ENCODE data around the gene SPO11. TPM values are rescaled to one million over a fixed set of nuclear protein-coding genes. Genes with fewer than 3 reads are reported as not detected.

The SPO11 gene
- total RNA-seq, 2 donors from 2014 or later = 2.6 TPM; not detected in 1

DNA sequence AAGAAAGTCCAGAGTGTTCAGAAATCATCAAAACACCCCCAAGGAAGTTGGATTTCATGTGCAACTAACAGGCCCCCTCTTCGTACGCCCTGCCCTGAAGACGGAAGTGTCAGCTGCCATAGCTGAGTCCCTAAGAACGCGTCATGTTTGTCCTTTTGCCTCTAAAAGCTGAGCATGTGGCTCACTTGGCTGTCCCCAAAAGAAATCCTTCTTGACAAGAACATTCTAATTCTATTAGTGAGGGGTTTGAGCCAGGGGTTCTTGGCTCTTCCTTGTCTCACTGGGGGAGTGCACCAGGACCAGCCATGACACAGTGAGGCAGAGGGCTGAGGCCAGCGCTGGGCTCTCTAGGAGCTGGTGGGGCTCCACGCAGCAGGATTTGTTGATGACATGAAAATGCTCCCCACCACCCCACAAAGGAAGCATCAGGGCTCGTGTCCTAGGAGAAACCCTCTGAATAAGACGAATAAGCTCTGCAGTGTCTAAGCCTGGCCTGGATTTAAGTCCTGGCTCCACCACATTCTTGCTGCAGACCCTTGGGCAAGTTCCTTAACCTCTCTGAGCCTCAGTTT, 20.0 kb upstream of the SPO11 start:
- no peak for DNase-seq (ENCODE audit: low spot score)
- Histone ChIP-seq H3K4me3 (no peak overlapping the region), H3K4me1 (replicated peaks) (no peaks in the 10 kb centered on the region), H3K9me3 (no peaks in the 10 kb centered on the region), H3K36me3 (no peaks in the 10 kb centered on the region), H3K27ac (no peak overlapping the region), H3K27me3 (replicated peaks; ENCODE audit: insufficient read depth) (no peaks in the 10 kb centered on the region)
- WGBS = 90% methylated on average over 9 of the region's 9 CpGs
- intact Hi-C loops (cut with DNase I) = no loop called here
- no peak for TF ChIP-seq POLR2A (IDR thresholded peaks at IDR 0.05)
- no peak for TF ChIP-seq POLR2AphosphoS5 (IDR thresholded peaks at IDR 0.05)
- TF ChIP-seq, protein P1, sequence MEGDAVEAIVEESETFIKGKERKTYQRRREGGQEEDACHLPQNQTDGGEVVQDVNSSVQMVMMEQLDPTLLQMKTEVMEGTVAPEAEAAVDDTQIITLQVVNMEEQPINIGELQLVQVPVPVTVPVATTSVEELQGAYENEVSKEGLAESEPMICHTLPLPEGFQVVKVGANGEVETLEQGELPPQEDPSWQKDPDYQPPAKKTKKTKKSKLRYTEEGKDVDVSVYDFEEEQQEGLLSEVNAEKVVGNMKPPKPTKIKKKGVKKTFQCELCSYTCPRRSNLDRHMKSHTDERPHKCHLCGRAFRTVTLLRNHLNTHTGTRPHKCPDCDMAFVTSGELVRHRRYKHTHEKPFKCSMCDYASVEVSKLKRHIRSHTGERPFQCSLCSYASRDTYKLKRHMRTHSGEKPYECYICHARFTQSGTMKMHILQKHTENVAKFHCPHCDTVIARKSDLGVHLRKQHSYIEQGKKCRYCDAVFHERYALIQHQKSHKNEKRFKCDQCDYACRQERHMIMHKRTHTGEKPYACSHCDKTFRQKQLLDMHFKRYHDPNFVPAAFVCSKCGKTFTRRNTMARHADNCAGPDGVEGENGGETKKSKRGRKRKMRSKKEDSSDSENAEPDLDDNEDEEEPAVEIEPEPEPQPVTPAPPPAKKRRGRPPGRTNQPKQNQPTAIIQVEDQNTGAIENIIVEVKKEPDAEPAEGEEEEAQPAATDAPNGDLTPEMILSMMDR (IDR thresholded peaks at IDR 0.05) = no peak

DNA sequence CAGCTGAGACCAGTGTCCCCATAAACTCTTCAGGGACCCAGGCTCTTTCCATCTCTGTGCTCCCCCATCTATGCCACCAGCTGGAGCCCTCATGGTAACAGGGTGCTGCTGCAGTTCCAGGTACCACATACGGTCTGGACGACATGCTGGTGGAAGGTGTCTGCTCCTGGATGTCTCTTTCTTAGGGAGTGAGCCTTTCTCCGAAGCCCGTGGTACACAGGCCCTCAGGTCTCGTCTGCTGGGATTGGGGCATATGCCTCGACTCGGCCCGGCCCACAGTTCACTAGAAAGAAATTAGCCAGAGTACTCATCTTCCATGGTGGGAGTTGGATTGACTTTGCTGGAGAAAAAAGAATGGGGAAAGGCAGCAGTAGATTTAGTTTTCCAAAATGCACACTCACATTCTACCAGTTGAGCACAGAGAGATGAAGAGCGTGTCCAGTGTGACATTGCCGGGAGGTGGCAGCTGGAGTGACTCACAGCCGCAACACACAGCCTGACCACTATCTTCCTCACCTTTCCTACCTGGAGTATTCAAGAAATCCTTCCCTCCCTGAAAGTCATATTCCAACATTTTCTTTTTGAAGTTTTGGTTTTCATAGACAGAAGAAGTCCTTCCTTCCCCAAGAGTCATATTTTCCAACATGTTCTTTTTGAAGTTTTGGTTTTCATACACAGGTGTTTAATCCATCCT, 18.6 kb upstream of the SPO11 start:
- H3K4me1 ChIP-seq (replicated peaks) = no peaks in the 10 kb centered on the region
- TF ChIP-seq, protein P1 (IDR thresholded peaks at IDR 0.05) = no peak
- TF ChIP-seq POLR2AphosphoS5 (IDR thresholded peaks at IDR 0.05) = no peak
- TF ChIP-seq POLR2A (IDR thresholded peaks at IDR 0.05) = no peak
- DNase-seq (ENCODE audit: low spot score) = no peak
- no peaks in the 10 kb centered on the region for H3K36me3 ChIP-seq
- H3K4me3 ChIP-seq = no peak overlapping the region
- H3K27ac ChIP-seq = no peak overlapping the region
- no peaks in the 10 kb centered on the region for H3K9me3 ChIP-seq
- 97% methylated on average over 11 of the region's 11 CpGs for WGBS
- intact Hi-C loops (cut with DNase I) = no loop called here
- H3K27me3 ChIP-seq (replicated peaks; ENCODE audit: insufficient read depth) = no peaks in the 10 kb centered on the region

DNA sequence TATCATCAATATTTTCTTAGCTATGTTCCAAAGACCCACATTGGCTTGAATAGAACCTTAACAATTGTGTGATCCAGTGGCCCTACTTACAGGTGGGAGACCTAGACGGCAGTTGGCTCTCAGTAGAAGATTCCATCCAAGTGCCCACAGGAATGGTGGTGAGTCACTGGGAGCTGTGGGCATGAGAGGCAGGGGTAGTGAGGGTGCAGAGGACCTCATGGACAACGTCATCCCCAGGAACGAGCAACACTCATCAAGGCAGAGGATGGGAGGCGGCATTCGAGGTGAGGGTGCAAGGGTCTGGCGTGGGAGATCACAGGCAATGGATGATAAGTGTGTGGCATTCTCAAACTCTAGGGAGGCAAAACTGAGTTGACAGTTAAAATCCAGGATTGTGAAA, 17.5 kb upstream of the SPO11 start:
- Histone ChIP-seq H3K9me3 (no peaks in the 10 kb centered on the region), H3K4me3 (no peak overlapping the region), H3K27ac (no peak overlapping the region), H3K4me1 (replicated peaks) (no peaks in the 10 kb centered on the region), H3K27me3 (replicated peaks; ENCODE audit: insufficient read depth) (peaks cover 2% of the 10 kb centered on the region), H3K36me3 (no peaks in the 10 kb centered on the region)
- no peak for DNase-seq (ENCODE audit: low spot score)
- intact Hi-C loops (cut with DNase I) = no loop called here
- WGBS = 93% methylated on average over 6 of the region's 6 CpGs
- no peak for TF ChIP-seq POLR2A (IDR thresholded peaks at IDR 0.05)
- TF ChIP-seq POLR2AphosphoS5 (IDR thresholded peaks at IDR 0.05) = no peak
- TF ChIP-seq, protein P1 (IDR thresholded peaks at IDR 0.05) = no peak

DNA sequence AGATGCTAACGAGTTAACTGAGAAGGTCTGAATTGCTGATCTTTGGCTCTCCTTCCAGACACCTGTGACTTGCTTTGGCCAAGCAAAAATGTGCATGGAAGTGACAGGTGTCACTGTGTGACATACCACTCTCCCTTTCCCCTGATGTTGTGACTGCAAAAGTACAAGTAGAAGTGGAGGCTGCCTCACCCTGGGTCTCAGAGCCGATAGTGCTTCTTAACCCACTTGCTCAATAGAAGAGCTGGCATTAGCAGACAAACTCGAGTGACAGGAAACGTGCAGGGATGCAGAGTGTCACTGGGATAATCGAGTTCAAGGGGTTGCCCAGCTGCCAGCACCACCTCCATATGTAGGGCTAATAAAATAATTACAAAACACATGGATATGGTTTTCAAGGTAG, 16.4 kb upstream of the SPO11 start:
- no peak for DNase-seq (ENCODE audit: low spot score)
- TF ChIP-seq, protein P1 (IDR thresholded peaks at IDR 0.05) = no peak
- no peak for TF ChIP-seq POLR2AphosphoS5 (IDR thresholded peaks at IDR 0.05)
- no peak for TF ChIP-seq POLR2A (IDR thresholded peaks at IDR 0.05)
- Histone ChIP-seq H3K4me1 (replicated peaks) (no peaks in the 10 kb centered on the region), H3K27me3 (replicated peaks; ENCODE audit: insufficient read depth) (peaks cover 2% of the 10 kb centered on the region), H3K4me3 (no peak overlapping the region), H3K27ac (no peak overlapping the region), H3K36me3 (no peaks in the 10 kb centered on the region), H3K9me3 (no peaks in the 10 kb centered on the region)
- WGBS = 52% methylated on average over 5 of the region's 5 CpGs
- intact Hi-C loops (cut with DNase I) = no loop called here

DNA sequence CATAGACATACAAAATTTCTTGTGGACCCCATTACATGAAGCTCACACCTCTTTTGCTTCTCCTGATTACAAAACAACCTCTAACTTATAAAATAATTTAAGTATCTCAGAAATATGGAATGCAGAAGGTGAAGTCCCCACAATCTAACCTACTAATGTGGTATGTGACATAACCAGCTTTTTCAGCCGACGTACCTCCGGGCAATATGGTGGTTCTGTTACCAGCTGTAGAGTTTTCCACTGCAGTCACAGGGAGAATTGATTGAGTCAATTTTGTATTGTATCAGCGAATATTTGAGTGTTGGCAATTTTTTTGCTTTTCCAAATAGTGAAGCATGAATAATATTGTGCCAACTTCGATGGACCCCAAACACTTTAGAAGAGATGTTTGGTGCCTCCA, 15.7 kb upstream of the SPO11 start:
- H3K27ac ChIP-seq = no peak overlapping the region
- TF ChIP-seq, protein P1 (IDR thresholded peaks at IDR 0.05) = no peak
- TF ChIP-seq POLR2A (IDR thresholded peaks at IDR 0.05) (no peak), POLR2AphosphoS5 (IDR thresholded peaks at IDR 0.05) (no peak)
- 94% methylated on average over 5 of the region's 5 CpGs for WGBS

More for the DNA sequence above, 15.7 kb upstream of the SPO11 start:
- intact Hi-C loops (cut with DNase I) = no loop called here
- no peak for DNase-seq (ENCODE audit: low spot score)
- Histone ChIP-seq H3K4me1 (replicated peaks) (no peaks in the 10 kb centered on the region), H3K9me3 (no peaks in the 10 kb centered on the region), H3K36me3 (no peaks in the 10 kb centered on the region), H3K27me3 (replicated peaks; ENCODE audit: insufficient read depth) (peaks cover 2% of the 10 kb centered on the region), H3K4me3 (no peak overlapping the region)

Data from prostate gland (tissue), 2 donors.